HG03575 (cell line): ENCODE measurements around the gene SMIM27.
"Not testable (repeated sequence)": the region's sequence is repeated elsewhere in the genome, so short reads cannot be mapped to it uniquely, and the experiment has no call there.

Experiments
- ATAC-seq: cut with Tn5 transposase; IDR thresholded peaks from one replicate; pipeline ENCODE4 v1.9.1; 2021; ENCODE audit not compliant: unreplicated experiment, insufficient number of reproducible peaks, low FRiP score; ENCODE audit errors: extremely low read depth

SMIM27 gene

GRCh38 chr9:32552172-32552872 lies at the start of gene SMIM27, which contains the start of gene TOPORS:
Gene SMIM27, plus strand, starts transcription at chr9:32552327. Its CDS starts 108 bp downstream, at chr9:32552435.
Gene TOPORS, minus strand, starts transcription at chr9:32552586. Its CDS starts 150 bp downstream, at chr9:32552436.
- peak; percentile 42 for ATAC-seq

- no peak for ATAC-seq
Measured at GRCh38 chr9:32502464-32502863, 49.7 kb upstream of the SMIM27 start.

GRCh38 chr9:32503008-32503407 lies 49.1 kb upstream of the SMIM27 start:
- ATAC-seq = no peak

GRCh38 chr9:32508728-32509127 lies 43.4 kb upstream of the SMIM27 start:
- no peak for ATAC-seq

GRCh38 chr9:32516241-32516640 lies 35.9 kb upstream of the SMIM27 start:
- no peak for ATAC-seq

- no peak for ATAC-seq
Measured at GRCh38 chr9:32518276-32518675, 33.9 kb upstream of the SMIM27 start.

- ATAC-seq = no peak
Measured at GRCh38 chr9:32523910-32524309, 28.2 kb upstream of the SMIM27 start.

GRCh38 chr9:32524558-32524891 lies 27.6 kb upstream of the SMIM27 start:
- ATAC-seq = not testable (repeated sequence)

- ATAC-seq = no peak
Measured at GRCh38 chr9:32524892-32525708, 27.0 kb upstream of the SMIM27 start.

GRCh38 chr9:32525709-32526030 lies 26.5 kb upstream of the SMIM27 start:
- ATAC-seq = no peak

- ATAC-seq = peak; percentile 45
Measured at GRCh38 chr9:32526041-32526706, 26.0 kb upstream of the SMIM27 start, which contains the start of gene RIGI. Gene RIGI, minus strand, starts transcription at chr9:32526196. Its CDS starts 30 bp downstream, at chr9:32526166.

GRCh38 chr9:32526707-32527048 lies 25.4 kb upstream of the SMIM27 start:
- ATAC-seq = peak; percentile 1

GRCh38 chr9:32533336-32533735 lies 18.8 kb upstream of the SMIM27 start:
- no peak for ATAC-seq

GRCh38 chr9:32533816-32534215 lies 18.3 kb upstream of the SMIM27 start:
- no peak for ATAC-seq

GRCh38 chr9:32543047-32543446 lies 9.1 kb upstream of the SMIM27 start:
- no peak for ATAC-seq

GRCh38 chr9:32545884-32546283 lies 6.2 kb upstream of the SMIM27 start:
- ATAC-seq = no peak

- not testable (repeated sequence) for ATAC-seq
Measured at GRCh38 chr9:32548213-32548612, 3.9 kb upstream of the SMIM27 start.

GRCh38 chr9:32550150-32550561 lies 2.0 kb upstream of the SMIM27 start:
- ATAC-seq = no peak

- ATAC-seq = peak; percentile 36
Measured at GRCh38 chr9:32550562-32551275, 1.4 kb upstream of the SMIM27 start.
